Stimulated activated CD8-positive, alpha-beta memory T cell treated with anti-CD3 and anti-CD28 coated beads, Interleukin-4, amount 100 ng/mL, for 4 hours (primary cell): ENCODE measurements around the gene HMGCS2.
A peak's percentile ranks its signal among the peaks of the same experiment; 100 is the strongest.

Source experiments
- DNase-seq, 2 donors: peaks; one replicate each; pipeline ENCODE4 v3.0.0-alpha.2; 2020; ENCODE audit warnings: low read depth in 2 of 2, low spot score in 1 of 2

Gene HMGCS2

DNA sequence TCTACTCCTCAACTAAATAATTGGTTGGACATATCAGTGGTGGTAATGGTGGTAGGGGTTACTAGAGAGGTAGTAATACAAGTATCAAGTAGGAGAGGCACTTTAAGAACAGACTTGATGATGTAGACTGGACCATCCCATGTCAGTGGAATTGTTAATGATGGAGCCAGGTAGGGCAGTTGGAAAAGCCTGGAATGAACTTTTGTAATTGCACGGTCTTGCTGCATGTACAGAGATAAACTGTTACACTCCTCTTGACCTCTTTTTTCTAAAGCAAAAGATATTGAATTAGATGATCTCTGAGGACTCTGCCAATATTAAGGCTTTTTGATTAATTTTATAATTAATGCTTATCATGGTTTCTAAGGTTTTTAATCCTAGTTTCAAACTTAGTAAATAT lies 5.8 kb downstream of the HMGCS2 start:
- no peak for DNase-seq

DNA sequence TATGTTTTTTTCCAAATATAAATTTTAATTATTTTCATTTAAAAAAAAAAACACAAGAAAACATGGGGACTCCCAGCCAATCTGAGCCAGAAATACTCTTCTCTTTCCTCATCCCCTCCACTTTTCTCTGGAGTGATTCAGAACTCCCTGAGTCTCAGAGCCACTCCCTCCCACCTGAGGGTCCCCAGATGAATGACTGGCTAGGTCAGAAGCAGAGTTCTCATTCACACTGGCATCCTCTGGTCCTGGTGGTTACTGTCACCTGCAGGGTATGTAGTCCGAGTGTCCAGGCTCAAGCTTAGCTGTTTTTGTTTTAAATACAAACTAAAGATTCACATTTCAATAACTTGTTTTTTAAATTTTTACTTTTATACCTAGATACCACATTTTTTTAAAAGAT lies 6.3 kb downstream of the HMGCS2 start:
- DNase-seq = no peak

DNA sequence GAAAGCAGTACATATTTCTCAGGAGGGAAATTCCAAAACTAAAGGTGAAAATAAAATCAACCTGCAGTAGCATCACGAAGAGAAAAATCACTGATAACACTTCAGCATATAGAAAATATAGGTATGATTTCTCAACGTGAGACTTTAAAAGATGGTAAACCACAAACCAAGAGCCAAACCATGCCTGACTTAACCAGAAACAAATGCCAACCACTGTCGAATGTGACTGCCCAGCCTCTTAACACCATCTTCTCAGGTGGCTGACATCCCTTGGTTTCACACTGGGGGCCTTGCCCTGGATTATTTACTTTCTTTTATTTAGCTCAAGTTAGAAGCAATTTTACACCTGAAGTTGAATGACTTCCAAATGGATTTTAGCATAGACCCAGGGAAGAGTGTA lies 10.1 kb downstream of the HMGCS2 start:
- DNase-seq = no peak

DNA sequence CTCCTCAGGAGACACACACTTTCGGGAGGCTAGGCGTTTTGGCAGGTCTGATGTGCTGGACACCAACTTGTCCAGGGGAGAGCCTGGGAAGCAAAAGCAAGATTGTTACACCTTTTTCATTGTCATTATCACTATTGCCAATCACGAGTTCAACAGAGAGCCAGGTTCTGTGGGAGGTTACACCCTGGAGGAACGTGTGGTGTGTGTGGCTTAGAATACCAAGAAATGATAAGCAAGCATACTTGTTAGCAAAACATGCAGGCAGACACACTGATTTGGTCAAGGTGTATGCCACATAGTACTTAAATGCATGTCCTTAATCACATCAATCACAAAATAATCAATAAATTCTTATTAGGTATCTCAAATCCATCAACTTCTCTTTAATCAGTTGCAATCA lies 16.1 kb downstream of the HMGCS2 start:
- DNase-seq = no peak

DNA sequence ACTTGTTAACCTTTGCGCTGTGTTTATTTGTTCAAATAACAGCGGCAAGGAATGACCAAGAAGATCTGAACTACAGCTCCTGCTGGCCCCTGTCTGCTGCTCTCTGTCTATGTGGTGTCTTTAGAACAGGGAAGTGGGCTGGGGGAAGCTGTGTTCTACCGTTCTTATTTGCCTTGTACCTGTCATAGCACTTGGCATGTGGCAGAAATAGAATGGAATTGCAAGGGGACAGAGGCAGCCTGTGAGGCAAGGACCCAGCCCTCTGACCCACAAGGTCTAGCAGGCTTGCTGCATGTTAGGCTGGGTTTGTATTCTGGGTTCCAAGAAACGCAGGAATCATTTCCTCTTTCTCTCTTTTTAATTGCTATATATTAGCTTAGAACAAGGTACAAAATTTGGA lies 20.7 kb downstream of the HMGCS2 start:
- DNase-seq = no peak

DNA sequence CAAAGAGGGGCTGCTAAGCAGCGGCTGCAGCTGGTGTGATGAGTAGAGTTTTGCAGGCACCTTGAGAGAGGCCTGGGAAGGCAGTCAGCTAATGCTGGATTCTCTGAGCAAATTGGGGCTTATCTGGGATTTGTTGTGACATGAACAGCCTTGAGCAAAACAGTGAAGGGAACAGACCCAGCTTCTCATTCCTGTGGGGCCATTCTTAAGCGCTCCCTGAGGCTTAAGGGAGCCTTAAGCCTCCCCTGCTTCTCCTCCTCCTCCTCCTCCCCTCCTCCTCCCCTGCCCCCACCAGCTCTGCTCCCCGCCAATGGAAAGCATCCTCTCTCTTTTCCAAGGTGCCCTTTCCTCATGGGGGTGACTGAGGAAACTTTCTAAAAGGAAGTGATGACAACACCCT lies 21.3 kb downstream of the HMGCS2 start:
- no peak for DNase-seq

DNA sequence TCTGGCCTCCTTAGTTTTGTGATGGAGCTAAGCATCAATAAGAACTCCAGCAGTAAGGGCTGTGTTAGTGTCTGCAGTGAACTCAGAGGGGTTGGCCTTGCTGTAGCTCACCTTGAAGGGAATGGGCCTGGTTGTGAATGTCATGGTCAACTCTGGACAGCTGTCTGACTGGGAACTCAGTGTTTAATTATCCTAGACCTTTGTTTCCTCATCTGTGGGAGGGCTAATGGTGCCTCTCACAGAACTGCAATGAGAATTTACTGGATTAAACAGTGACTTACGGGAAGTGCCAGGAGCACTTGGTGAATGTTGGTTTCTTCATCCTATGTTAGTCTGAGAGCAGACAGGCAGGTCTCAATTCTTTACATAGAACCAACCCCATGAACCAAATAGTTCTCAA lies 23.7 kb downstream of the HMGCS2 start:
- no peak for DNase-seq

DNA sequence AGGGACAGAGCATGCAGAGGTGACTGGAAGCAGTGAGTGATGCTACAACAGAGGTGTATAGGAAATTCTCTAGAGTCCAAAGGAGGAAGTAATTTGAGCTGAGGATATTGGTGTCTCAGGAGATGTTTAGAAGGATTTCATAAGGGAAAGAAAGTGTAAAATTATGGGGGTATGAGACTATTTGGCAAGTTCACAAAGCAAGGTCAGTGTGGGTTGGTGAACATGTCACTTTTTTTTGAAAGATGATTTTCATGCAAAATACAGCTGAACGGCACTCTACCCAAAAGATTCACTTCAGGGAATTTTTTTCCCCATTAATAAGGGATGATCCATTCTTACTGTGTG lies 24.1 kb downstream of the HMGCS2 start:
- DNase-seq = no peak

DNA sequence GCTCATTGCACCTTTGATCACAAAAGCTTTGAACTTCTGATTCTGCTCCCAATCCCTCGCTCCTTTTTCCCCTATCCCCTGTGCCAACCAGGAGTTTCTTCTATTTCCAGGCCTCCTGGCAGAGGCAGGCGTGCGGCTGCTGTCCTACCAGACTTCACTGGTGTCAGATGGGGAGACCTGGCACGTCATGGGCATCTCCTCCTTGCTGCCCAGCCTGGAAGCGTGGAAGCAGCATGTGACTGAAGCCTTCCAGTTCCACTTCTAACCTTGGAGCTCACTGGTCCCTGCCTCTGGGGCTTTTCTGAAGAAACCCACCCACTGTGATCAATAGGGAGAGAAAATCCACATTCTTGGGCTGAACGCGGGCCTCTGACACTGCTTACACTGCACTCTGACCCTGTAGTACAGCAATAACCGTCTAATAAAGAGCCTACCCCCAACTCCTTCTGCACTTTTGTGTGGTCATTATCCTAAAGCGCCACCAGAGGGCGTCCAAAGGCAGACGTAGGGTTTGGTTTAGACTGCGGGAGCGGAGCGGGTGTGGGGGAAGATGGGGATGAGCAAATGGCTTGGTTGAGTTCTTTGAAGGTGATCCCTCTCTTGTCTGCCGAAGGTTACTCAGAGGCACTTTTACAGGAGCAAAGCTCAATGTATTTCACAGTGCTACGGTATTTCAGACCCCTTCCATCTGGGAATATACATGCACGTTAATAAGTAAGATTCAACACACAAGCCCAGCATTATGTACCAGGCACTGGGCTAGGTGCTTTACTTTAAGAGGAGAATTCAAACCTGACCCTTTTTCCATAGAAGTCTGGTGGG lies 24.7 kb downstream of the HMGCS2 start:
- DNase-seq = peak in 1 of 2 donors; percentile 12

DNA sequence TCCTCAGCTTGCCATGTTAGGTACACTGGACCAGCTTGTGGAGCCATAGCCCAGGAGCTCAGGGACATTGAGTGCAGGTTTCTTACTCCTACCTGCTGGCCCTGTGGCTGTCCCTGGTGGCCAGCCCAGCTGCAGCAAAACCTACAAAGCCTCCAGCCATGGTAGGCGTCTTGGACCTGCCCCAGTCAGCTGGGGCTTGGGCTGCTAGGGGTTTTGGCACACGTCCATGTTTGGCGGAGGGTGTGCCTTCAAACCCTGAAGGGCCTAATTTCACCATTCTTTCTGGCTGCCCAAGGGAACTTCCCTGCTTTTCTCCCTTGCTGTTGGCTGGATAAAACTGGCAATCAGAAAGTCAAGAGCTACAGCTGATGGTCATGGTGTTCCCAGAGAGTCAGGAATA lies 25.4 kb downstream of the HMGCS2 start:
- DNase-seq = no peak

DNA sequence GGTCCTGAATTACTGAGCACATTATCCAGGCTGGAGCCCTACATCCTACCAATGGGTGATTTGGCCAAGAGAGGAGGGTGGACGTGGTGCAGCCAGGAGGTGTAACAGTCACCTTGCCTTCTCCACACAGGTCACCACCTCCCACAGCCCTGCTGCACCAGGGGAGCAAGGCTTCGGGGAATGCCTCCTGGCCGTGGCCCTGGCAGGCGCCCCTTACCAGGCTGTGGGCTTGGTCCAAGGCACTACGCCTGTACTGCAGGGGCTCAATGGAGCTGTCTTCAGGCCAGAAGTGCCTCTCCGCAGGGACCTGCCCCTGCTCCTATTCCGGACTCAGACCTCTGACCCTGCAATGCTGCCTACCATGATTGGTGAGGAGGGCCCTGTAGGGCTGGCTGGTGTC lies 26.0 kb downstream of the HMGCS2 start:
- no peak for DNase-seq

DNA sequence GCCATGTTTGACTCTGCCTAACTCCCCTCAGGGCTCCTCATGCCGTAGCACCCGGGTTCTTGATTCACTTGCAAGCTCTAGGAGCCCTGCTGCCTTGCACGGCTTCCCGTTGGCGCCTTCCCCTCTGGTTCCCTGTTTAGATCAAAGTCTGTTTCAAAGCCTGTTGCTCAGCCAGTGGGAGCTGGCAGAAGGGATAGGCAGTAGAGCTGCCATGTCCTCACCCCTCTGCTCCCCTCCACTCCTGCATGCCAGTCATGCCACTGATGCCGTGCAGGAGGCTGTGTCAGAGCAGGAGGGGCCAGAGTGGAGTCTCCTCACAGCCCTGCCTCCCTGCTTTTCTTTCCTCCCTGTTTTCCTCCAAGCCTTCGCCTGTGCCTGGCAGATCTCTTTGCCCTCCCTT lies 26.5 kb downstream of the HMGCS2 start:
- no peak for DNase-seq

DNA sequence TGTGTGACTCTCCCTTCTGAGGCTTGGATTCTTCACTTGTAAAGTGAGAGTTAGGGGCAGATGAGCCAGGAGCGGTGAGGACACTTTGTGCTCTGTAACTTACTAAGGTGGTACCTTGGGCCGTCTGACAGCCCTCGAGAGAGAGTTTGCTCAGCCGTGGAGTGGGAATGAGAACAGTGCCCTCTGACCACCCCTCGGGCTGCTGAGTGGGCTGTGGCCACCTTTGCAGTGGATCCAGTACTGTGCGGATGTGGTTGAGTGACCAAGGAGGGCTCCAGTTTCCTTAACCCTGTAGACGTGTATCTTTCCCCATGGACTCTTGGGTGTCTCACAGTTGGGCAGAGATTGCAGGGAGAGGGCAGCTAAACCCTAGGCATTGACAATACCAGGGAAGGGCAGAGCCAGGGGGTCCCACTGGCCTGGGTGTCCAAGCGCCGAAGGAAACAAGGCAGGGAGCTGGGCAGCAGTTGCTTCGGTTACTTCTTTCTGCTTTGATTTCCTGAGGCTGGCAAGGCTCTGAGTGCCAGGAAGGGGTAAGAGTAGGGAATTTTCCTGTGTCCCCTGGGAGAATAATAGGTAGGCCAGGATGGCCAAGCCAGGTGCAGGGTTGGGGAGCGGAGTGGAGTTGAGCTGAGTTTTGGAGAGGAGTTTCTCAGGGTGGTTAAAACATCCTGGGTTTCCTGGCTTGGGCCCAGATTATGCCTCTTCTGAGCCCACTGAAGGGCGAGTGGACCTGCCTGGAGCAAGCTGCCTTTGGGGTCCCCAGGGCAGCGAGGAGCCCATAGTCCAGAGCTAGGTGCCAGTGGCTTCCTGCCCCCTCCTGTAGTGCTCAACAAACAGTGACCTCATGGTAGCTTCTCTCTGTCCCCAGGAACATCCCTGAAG lies 27.6 kb downstream of the HMGCS2 start:
- DNase-seq = no peak

DNA sequence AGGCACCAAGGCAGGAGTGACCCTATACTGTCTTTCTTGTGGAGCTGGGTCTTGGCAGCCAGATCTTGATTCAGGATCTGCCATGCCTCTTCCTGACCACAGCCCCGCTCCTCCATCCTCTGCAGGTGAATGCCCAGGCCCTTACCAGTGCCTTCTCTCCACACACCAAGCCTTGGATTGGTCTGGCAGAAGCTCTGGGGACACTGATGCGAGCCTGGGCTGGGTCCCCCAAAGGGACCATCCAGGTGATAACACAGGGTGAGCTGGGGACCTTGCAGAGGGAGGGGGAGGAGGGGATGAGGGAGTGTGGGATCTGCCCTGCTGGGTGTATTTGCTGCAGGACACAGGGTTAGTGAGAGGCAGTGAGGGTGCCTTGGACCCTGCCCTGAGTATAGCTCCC lies 28.4 kb downstream of the HMGCS2 start:
- DNase-seq = no peak

DNA sequence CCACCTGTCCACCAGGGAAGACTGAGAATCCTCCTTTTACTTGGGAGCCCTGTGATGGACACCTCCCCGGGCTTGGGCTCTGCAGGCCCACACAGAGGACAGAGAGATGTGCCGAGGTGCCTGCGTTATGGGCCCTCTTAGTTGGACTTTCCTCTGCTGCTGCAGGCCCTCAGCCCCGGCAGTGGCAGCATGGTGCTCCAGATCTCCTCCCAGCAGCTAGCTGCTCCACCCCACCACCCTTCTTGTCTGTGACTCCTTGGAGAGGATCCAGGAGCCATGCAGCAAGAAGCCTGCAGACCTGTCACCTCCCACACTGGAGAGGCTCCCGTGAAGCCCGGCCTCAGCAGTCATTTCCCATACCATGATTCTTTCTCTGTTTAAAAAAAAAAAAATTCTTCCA lies 29.6 kb downstream of the HMGCS2 start:
- no peak for DNase-seq

DNA sequence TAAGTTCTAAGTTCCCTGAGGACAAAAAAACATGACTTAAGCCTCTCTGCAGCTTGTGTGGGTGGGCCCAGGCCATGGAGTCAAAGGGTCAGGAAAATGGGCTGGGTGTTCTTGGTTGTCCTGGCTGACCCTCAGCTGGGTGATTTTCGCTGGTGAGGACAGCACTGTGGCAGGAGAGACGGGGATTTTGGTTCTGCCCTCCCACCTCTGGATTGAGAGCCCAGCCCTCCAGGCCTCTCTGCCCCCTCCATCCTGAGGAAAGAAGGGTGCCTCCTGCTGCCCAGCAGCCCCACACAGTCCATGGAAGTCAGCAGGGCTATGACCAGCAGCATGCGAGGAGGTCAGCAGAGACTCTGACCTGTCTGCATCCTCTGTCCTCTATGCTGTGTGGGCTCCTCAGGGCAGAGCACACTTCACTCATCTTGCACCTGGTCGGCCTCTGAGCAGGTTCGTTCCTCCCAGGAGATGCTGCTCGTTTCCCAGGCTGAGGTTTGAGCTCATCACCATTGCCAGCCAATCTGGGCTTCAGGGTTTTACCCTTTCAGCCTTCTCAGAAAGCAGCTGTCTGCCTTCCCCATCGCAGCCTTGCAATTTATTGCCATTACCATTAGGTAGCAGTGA lies 30.5 kb downstream of the HMGCS2 start:
- no peak for DNase-seq

DNA sequence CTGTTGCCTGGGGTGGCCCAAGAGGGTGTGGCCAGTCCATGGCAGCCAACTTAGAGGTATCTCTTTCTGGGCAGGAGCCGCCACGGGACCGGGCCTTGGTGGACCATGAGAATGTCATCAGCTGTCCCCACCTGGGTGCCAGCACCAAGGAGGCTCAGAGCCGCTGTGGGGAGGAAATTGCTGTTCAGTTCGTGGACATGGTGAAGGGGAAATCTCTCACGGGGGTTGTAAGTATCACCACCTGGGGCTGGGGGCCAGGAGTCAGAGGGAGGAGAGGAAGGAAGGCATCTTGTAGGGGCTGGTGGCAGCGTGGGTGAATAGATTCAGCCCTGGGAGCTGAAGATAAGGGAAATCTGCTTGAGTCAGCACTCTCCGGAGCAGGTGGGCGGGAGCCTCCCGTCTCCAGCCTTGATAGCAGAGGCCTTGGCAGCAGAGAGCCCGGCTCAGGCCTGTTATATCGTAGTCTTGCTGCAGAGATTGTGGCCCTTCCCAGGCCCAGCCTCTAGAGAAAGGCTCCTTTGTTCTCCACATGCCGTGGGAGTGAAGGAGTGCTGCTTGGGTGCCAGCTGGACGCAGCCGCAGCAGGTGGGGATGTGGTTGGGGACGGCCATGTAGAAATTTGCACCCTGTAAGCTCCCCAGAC lies 31.5 kb downstream of the HMGCS2 start:
- DNase-seq = no peak

DNA sequence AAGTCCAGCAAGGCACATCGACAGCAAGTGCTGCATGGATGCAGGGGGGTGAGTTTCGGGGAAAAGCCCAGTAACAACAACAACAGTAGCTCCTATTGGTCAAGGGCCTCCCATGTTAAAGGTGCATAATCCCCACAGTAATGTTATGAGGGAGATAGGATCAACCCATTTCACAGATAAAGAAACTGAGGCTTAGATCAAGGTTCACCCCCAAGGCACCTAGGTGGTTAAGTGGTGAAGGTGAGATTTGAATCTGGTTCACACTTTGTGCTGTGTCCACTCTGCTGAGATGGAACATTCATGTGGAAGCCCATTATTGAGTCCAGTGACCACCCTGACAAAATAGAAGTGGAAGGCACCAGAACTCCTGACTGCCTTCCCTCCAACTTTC lies 32.1 kb downstream of the HMGCS2 start:
- no peak for DNase-seq

DNA sequence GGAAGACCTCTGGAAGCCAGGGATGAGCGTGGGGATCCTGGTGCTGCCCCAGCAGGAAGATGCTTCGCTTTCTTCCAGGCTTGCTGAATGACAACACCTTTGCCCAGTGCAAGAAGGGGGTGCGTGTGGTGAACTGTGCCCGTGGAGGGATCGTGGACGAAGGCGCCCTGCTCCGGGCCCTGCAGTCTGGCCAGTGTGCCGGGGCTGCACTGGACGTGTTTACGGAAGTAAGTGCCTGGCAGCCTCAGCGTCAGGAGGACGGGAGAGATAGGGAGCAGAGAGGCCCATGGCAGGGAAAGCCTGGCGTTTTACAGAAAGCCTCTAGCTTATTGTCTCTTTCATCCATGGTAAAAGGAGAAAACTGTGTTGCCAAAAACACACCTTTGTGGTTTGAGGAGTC lies 33.5 kb downstream of the HMGCS2 start:
- no peak for DNase-seq

DNA sequence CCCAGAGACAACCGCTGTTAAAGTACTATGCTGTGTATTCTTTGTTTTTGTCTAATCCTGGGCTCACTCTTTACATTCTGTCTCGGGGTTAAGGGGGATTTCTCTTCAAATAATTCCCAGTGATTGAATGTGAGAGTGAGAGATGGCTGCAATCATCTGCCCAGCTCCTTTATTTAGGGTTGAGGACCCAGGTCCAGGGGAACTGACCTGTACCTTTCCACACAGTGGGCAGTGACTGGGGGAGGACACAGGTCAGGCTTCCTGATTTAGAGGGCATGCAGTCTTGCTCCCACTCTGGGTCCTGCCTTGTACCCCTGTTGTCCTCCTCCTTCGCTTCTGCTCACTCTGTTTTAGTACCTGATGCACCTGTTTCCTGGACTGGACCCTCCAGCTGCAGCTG lies 35.0 kb downstream of the HMGCS2 start:
- DNase-seq = no peak

DNA sequence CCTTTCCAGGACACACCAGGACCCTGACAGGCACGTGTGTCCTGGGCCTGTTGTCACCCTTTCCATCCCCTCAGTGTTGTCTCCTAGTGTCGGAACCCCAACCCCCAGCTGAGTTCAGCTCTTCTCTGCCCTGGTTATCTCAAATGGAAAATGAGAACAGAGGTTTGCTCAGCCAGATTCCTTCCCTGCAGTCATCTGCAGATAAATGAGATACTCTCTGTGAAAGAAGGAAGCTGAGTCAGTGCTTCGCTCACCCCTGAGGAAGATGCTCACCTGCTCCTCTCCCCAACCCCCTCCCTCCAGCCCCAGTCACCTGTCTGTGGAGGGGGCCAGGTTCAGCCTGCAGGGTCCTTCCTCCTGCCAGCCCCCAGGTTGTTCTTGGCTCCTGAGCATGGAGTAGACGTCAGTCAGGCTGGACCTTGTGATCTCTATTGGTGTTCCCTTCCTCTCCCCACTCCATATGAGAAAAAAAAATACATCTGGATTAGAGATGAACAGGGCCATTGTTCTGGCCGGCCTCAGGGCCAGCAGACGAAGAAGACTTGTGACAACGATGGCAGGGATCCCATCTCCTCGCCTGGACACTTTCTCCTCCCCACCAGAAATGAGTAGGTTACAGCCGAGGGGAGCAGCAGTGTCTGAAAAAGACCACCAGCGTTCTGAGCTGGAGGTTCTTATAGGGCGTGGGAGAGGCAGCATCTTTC lies 36.1 kb downstream of the HMGCS2 start:
- DNase-seq = no peak
